CD14-positive monocyte (primary cell): ENCODE measurements around the gene CMTM2. TPM values are rescaled to one million over a fixed set of nuclear protein-coding genes. Genes with fewer than 3 reads are reported as not detected.
"Not testable (repeated sequence)": the region's sequence is repeated elsewhere in the genome, so short reads cannot be mapped to it uniquely, and the experiment has no call there.

ENCODE experiments used
- DNase-seq, 3 donors: peaks; one replicate each; pipeline ENCODE4 v3.0.0-alpha.2; 2011 to 2022
- H2AFZ ChIP-seq: 2 replicates; pipeline ENCODE4 v1.6.0; 2012; ENCODE audit warnings: mild to moderate bottlenecking, low read depth, low read length, inconsistent platforms; ENCODE audit not compliant: insufficient read depth, poor library complexity, severe bottlenecking
- H3K27ac ChIP-seq, 2 donors: 1 replicate in 1 of 2; 2 replicates in 1 of 2; pipeline ENCODE4 v1.5.1; 2012 to 2013; ENCODE audit warnings: low read length in 2 of 2, control low read depth in 1 of 2, inconsistent platforms in 1 of 2, low read depth in 1 of 2, mild to moderate bottlenecking in 1 of 2
- H3K27me3 ChIP-seq, 2 donors: one replicate each; pipeline versions ENCODE4 v1.6.0 to v1.6.1; 2011 to 2013; ENCODE audit warnings: low read length in 2 of 2; ENCODE audit not compliant: control insufficient read depth in 2 of 2, insufficient read depth in 2 of 2
- H3K36me3 ChIP-seq, 2 donors: replicated peaks in 1 of 2; 1 replicate in 1 of 2; 2 replicates in 1 of 2; pipeline versions ENCODE4 v1.5.1 to v1.6.1; 2012 to 2013; ENCODE audit warnings: low read length in 2 of 2, control low read depth in 1 of 2, inconsistent platforms in 1 of 2, mild to moderate bottlenecking in 1 of 2; ENCODE audit not compliant: insufficient read depth in 2 of 2, control insufficient read depth in 1 of 2
- H3K4me1 ChIP-seq, 2 donors: 1 replicate in 1 of 2; 2 replicates in 1 of 2; pipeline versions ENCODE4 v1.5.1 to v1.6.1; 2012 to 2013; ENCODE audit warnings: low read length in 2 of 2, control low read depth in 1 of 2, inconsistent platforms in 1 of 2, mild to moderate bottlenecking in 1 of 2, moderate library complexity in 1 of 2; ENCODE audit not compliant: insufficient read depth in 2 of 2, control insufficient read depth in 1 of 2
- H3K4me2 ChIP-seq: replicated peaks from 2 replicates; pipeline ENCODE3; 2012; ENCODE audit warnings: low read length, moderate library complexity, mild to moderate bottlenecking; ENCODE audit not compliant: poor library complexity, severe bottlenecking; ENCODE audit errors: extremely low read depth
- H3K4me3 ChIP-seq, 3 experiments: fragments of 200-600 bp in 1 of 3; sonication (generic) in 1 of 3; replicated peaks in 1 of 3; 1 replicate in 2 of 3; 2 replicates in 1 of 3; pipeline ENCODE4 v1.5.1; 2011 to 2013; ENCODE audit warnings: low read length in 3 of 3, mild to moderate bottlenecking in 3 of 3, control low read depth in 2 of 3, low read depth in 2 of 3, inconsistent platforms in 1 of 3, moderate library complexity in 1 of 3
- H3K79me2 ChIP-seq: 2 replicates; pipeline ENCODE4 v1.6.0; 2012; ENCODE audit warnings: mild to moderate bottlenecking, control low read depth, inconsistent platforms, low read length, moderate library complexity; ENCODE audit not compliant: insufficient read depth
- H3K9ac ChIP-seq: 2 replicates; pipeline ENCODE4 v1.6.0; 2017; ENCODE audit warnings: low read length, mild to moderate bottlenecking; ENCODE audit not compliant: insufficient read depth, poor library complexity, severe bottlenecking
- H3K9me3 ChIP-seq, 2 donors: replicated peaks in 1 of 2; 1 replicate in 1 of 2; 2 replicates in 1 of 2; pipeline versions ENCODE4 v1.5.1 to v1.6.1; 2012 to 2013; ENCODE audit warnings: low read length in 2 of 2, control low read depth in 1 of 2; ENCODE audit not compliant: control insufficient read depth in 1 of 2, insufficient read depth in 1 of 2
- H4K20me1 ChIP-seq: 2 replicates; pipeline ENCODE4 v1.6.0; 2012; ENCODE audit warnings: mild to moderate bottlenecking, low read length, control low read depth, moderate library complexity; ENCODE audit not compliant: insufficient read depth
- H3K27ac Mint-ChIP-seq, 7 donors: one replicate each; pipeline ENCODE4 v1.8.0; 2020; ENCODE audit warnings: mild to moderate bottlenecking in 7 of 7, mixed read lengths in 7 of 7, moderate library complexity in 6 of 7, inconsistent platforms in 2 of 7
- H3K27me3 Mint-ChIP-seq, 3 donors: one replicate each; pipeline ENCODE4 v1.8.0; 2021 to 2022; ENCODE audit warnings: low read depth in 3 of 3, mild to moderate bottlenecking in 3 of 3, mixed read lengths in 3 of 3, moderate library complexity in 3 of 3, inconsistent platforms in 1 of 3
- H3K36me3 Mint-ChIP-seq, 2 donors: one replicate each; pipeline ENCODE4 v1.8.0; 2020; ENCODE audit warnings: mixed read lengths in 2 of 2, inconsistent platforms in 1 of 2, mild to moderate bottlenecking in 1 of 2
- H3K4me1 Mint-ChIP-seq: one replicate; pipeline ENCODE4 v1.8.0; 2020; ENCODE audit warnings: mild to moderate bottlenecking, mixed read lengths
- H3K4me3 Mint-ChIP-seq, 2 donors: one replicate each; pipeline ENCODE4 v1.8.0; 2020; ENCODE audit warnings: mild to moderate bottlenecking in 2 of 2, mixed read lengths in 2 of 2, moderate library complexity in 1 of 2
- H3K9me3 Mint-ChIP-seq, 7 donors: one replicate each; pipeline ENCODE4 v1.8.0; 2020 to 2022; ENCODE audit warnings: mixed read lengths in 7 of 7, mild to moderate bottlenecking in 6 of 7, moderate library complexity in 6 of 7, inconsistent platforms in 2 of 7
- CTCF ChIP-seq: fragments of 200-600 bp; IDR thresholded peaks from one replicate; pipeline ENCODE4 v1.8.0; 2022; ENCODE audit warnings: antibody characterized with exemption, mild to moderate bottlenecking
- WGBS: methylation state at CpG from one replicate; pipeline ENCODE4 v1.1.5; 2013; ENCODE audit warnings: missing lambda C conversion rate; ENCODE audit not compliant: insufficient coverage; 5-methylcytosine and 5-hydroxymethylcytosine counted together
- intact Hi-C, 2 donors: fragments of 100-400 bp; cut with micrococcal nuclease; formaldehyde crosslinking; loops; one replicate each; pipeline versions ENCODE4 v1.15.0 to v1.15.1; 2023
- polyA plus RNA-seq, 3 donors: library from polyadenylated mRNA; depleted of rRNA in 1 of 3; unstranded in 2 of 3; stranded (reverse) in 1 of 3; fragments of 300-500 nt in 2 of 3; fragments of >200 nt in 1 of 3; fragmentation: Illumina TruSeq in 2 of 3; gene quantifications; 1 replicate in 2 of 3; 2 replicates in 1 of 3; pipeline ENCODE4 v1.2.3, GENCODE V29; 2012 to 2021

The CMTM2 gene
- polyA plus RNA-seq, 3 donors, result 11.0 to 41.6 (median 39.1) TPM

- Histone ChIP-seq H4K20me1 (peaks cover 67% of the 10 kb centered on the region), H3K79me2 (peaks cover 49% of the 10 kb centered on the region), H3K9ac (no peak within 1 kb of the TSS), H3K36me3 (peaks cover 48 to 68% of the 10 kb centered on the region in 2 donors), H3K4me2 (no peak within 1 kb of the TSS), H3K27ac (peak within 1 kb of the TSS in 1 of 2 donors; percentile 59), H3K4me3 (no peak within 1 kb of the TSS), H2AFZ (no peak within 1 kb of the TSS), H3K27me3 (no peaks in the 10 kb centered on the region), H3K4me1 (peaks cover 7 to 31% of the 10 kb centered on the region in 2 donors), H3K9me3 (no peaks in the 10 kb centered on the region)
- no peak within 1 kb of the TSS for H3K4me3 Mint-ChIP-seq
- TF ChIP-seq CTCF, result no peak
- no peak for DNase-seq
- peaks cover 66 to 81% of the 10 kb centered on the region in 2 donors for H3K36me3 Mint-ChIP-seq
- 98% methylated on average over 50 of the region's 54 CpGs for WGBS
- H3K4me1 Mint-ChIP-seq, result peaks cover 22% of the 10 kb centered on the region
- peaks cover 0 to 4% (median 0%) of the 10 kb centered on the region in 7 donors for H3K9me3 Mint-ChIP-seq
- no peaks in the 10 kb centered on the region for H3K27me3 Mint-ChIP-seq
- intact Hi-C loops, result loop anchor here in 1 of 2 donors (5.0 kb wide), 1 partner anchor 36 kb away; the partner anchor contains the start of gene CMTM3
- peak within 1 kb of the TSS in 2 of 7 donors; percentile 25 to 38 for H3K27ac Mint-ChIP-seq
Measured at GRCh38 chr16:66566051-66566901, 13.0 kb upstream of the CMTM2 start, which contains the start of gene CMTM1. TSS of gene CMTM1 (plus strand) at chr16:66566439. CDS start at chr16:66566514, 75 bp downstream.

GRCh38 chr16:66567270-66567669 is 12.0 kb upstream of the CMTM2 start:
- not testable (repeated sequence) for H3K27ac ChIP-seq, H3K4me3 ChIP-seq, H3K27ac Mint-ChIP-seq, H3K27me3 ChIP-seq, H3K9ac ChIP-seq, DNase-seq, H3K4me3 Mint-ChIP-seq, H3K9me3 Mint-ChIP-seq, H3K9me3 ChIP-seq, H2AFZ ChIP-seq, H3K27me3 Mint-ChIP-seq, H3K4me2 ChIP-seq
- Histone ChIP-seq H3K36me3 (peaks cover 44 to 58% of the 10 kb centered on the region in 2 donors), H3K4me1 (peaks cover 7 to 24% of the 10 kb centered on the region in 2 donors), H3K79me2 (peaks cover 39% of the 10 kb centered on the region), H4K20me1 (peaks cover 57% of the 10 kb centered on the region)
- intact Hi-C loops, result loop anchor here in 1 of 2 donors (5.0 kb wide), 1 partner anchor 35 kb away; the partner anchor contains the start of gene CMTM3
- Mint-ChIP-seq H3K36me3 (peaks cover 61 to 76% of the 10 kb centered on the region in 2 donors), H3K4me1 (peaks cover 22% of the 10 kb centered on the region)
- WGBS, result no CpG with 5 or more reads among the region's 3 CpGs
